ENCODE data around the gene PTGER1.

The PTGER1 gene

DNA sequence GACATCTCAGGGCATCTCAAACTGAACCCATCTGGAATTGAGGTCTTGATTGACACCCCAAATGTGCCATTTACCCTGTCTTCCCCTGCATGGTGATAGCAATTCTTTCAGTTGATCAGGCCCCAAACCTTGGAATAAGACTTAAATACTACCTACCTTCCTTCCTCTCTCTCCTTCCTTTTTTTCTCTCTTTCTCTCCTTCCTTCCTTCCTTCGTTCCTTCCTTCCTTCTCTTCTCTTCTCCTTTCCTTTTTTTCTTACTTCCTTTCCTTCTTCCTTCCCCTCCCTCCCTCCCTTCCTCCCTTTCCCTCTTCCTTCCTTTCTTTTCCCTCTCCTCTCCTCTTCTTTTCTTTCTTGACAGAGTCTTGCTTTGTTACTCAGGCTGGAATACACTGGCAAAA, 28.1 kb upstream of the PTGER1 start:
- Histone ChIP-seq H3K4me2 (ENCODE audit: low read length) (no peak overlapping the region), H3K4me1 (ENCODE audit: low read length) (peaks cover 3% of the 10 kb centered on the region; the same call in 1 of the 2 replicates), H3K79me2 (ENCODE audit: low read length) (no peaks in the 10 kb centered on the region), H3K4me3 (ENCODE audit: low read length) (no peak overlapping the region), H3K27ac (ENCODE audit: low read length) (no peak overlapping the region), H3K27me3 (ENCODE audit: low read depth, low read length) (peaks cover 5% of the 10 kb centered on the region; the same call in 1 of the 2 replicates), H2AFZ (ENCODE audit: low read depth, low read length) (no peak overlapping the region), H4K20me1 (ENCODE audit: insufficient read depth, low read length) (no peaks in the 10 kb centered on the region), H3K9me3 (ENCODE audit: insufficient read depth, low read length) (no peaks in the 10 kb centered on the region), H3K9ac (ENCODE audit: low read length) (no peak overlapping the region), H3K36me3 (replicated peaks; ENCODE audit: low read depth, low read length) (no peaks in the 10 kb centered on the region)
- TF ChIP-seq EZH2phosphoT487 (IDR thresholded peaks at IDR 0.05; ENCODE audit: low read depth), result no peak
- TF ChIP-seq CTCF (IDR thresholded peaks at IDR 0.05; ENCODE audit: low read depth, low read length), result no peak

- H3K9ac ChIP-seq (ENCODE audit: low read length), result no peak overlapping the region
- no peaks in the 10 kb centered on the region for H3K9me3 ChIP-seq (ENCODE audit: insufficient read depth, low read length)
- no peak overlapping the region for H3K4me2 ChIP-seq (ENCODE audit: low read length)
- H3K36me3 ChIP-seq (replicated peaks; ENCODE audit: low read depth, low read length), result no peaks in the 10 kb centered on the region
- H3K27ac ChIP-seq (ENCODE audit: low read length), result no peak overlapping the region
- no peak overlapping the region for H3K4me3 ChIP-seq (ENCODE audit: low read length)
- H3K4me1 ChIP-seq (ENCODE audit: low read length), result peaks cover 3% of the 10 kb centered on the region; the same call in 1 of the 2 replicates
- no peak for TF ChIP-seq EZH2phosphoT487 (IDR thresholded peaks at IDR 0.05; ENCODE audit: low read depth)
- no peak for TF ChIP-seq CTCF (IDR thresholded peaks at IDR 0.05; ENCODE audit: low read depth, low read length)
- peaks cover 6% of the 10 kb centered on the region; the same call in 1 of the 2 replicates for H3K27me3 ChIP-seq (ENCODE audit: low read depth, low read length)
- no peaks in the 10 kb centered on the region for H3K79me2 ChIP-seq (ENCODE audit: low read length)
- H4K20me1 ChIP-seq (ENCODE audit: insufficient read depth, low read length), result no peaks in the 10 kb centered on the region
- no peak overlapping the region for H2AFZ ChIP-seq (ENCODE audit: low read depth, low read length)
These were observed 27.4 kb upstream of the PTGER1 start for GRCh38 chr19:14502334-14503092.

DNA sequence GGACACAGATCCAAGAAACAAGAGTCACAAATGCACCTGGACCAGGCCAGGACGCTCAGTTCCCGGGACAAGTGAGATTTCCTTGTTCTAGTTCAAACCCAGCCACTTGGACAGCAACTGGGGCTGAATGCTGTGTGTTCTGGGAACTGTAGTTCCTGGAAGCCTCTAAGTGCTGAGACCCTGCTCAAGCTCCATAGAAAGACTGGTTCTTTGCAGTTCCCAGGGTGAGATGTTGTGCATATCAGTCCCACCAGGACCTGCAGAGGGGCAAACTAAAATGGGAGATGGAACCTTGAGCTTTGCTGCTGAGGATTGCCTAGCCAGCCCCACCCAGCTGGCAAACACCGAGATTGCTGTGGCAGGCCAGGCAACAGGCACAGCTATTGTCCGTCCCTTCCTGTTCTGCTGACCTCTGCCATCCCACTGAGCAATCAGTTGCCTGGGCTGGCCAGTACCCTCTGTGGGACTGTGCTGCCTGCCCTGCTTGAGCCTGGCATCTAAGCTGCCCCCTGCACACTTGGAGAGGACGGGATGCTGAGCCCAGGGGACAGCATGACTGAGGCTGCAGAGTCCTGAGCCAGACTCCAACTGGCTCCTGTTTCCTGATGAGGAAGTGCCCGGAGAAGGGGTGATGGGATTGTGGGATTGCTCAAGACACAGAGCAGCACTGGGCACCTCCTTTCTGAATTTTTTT, 22.2 kb upstream of the PTGER1 start:
- Histone ChIP-seq H3K4me3 (ENCODE audit: low read length) (no peak overlapping the region), H3K79me2 (ENCODE audit: low read length) (no peaks in the 10 kb centered on the region), H3K4me2 (ENCODE audit: low read length) (no peak overlapping the region), H4K20me1 (ENCODE audit: insufficient read depth, low read length) (no peaks in the 10 kb centered on the region), H3K9me3 (ENCODE audit: insufficient read depth, low read length) (no peaks in the 10 kb centered on the region), H3K27ac (ENCODE audit: low read length) (no peak overlapping the region), H3K4me1 (ENCODE audit: low read length) (peaks cover 7% of the 10 kb centered on the region), H3K9ac (ENCODE audit: low read length) (no peak overlapping the region), H2AFZ (ENCODE audit: low read depth, low read length) (no peak overlapping the region), H3K36me3 (replicated peaks; ENCODE audit: low read depth, low read length) (no peaks in the 10 kb centered on the region), H3K27me3 (ENCODE audit: low read depth, low read length) (peaks cover 10% of the 10 kb centered on the region; the same call in 1 of the 2 replicates)
- TF ChIP-seq EZH2phosphoT487 (IDR thresholded peaks at IDR 0.05; ENCODE audit: low read depth), result no peak
- TF ChIP-seq CTCF (IDR thresholded peaks at IDR 0.05; ENCODE audit: low read depth, low read length), result no peak

- Histone ChIP-seq H3K4me2 (ENCODE audit: low read length) (no peak overlapping the region), H3K4me3 (ENCODE audit: low read length) (peak overlapping the region; percentile 80; the same call in 1 of the 2 replicates), H3K4me1 (ENCODE audit: low read length) (peaks cover 7% of the 10 kb centered on the region), H3K9me3 (ENCODE audit: insufficient read depth, low read length) (no peaks in the 10 kb centered on the region), H4K20me1 (ENCODE audit: insufficient read depth, low read length) (no peaks in the 10 kb centered on the region), H3K9ac (ENCODE audit: low read length) (no peak overlapping the region), H3K27me3 (ENCODE audit: low read depth, low read length) (0 out of 2 replicates have a peak, but pooled peaks cover 7% of the 10 kb centered on the region), H3K27ac (ENCODE audit: low read length) (no peak overlapping the region), H2AFZ (ENCODE audit: low read depth, low read length) (peak overlapping the region; percentile 63; the same call in 1 of the 2 replicates), H3K36me3 (replicated peaks; ENCODE audit: low read depth, low read length) (no peaks in the 10 kb centered on the region), H3K79me2 (ENCODE audit: low read length) (no peaks in the 10 kb centered on the region)
- TF ChIP-seq EZH2phosphoT487 (IDR thresholded peaks at IDR 0.05; ENCODE audit: low read depth), result no peak
- no peak for TF ChIP-seq CTCF (IDR thresholded peaks at IDR 0.05; ENCODE audit: low read depth, low read length)
These were observed 21.7 kb upstream of the PTGER1 start for GRCh38 chr19:14496834-14497227.

Data from OCI-LY3 (cell line).